ENCODE data around the gene RNLS.

GRCh38 chr10:88233870-88234269, 349.2 kb downstream of the RNLS start:
- TF ChIP-seq CTCF (IDR thresholded peaks at IDR 0.05) (no peak), ATF2 (CRISPR knock-in tag; IDR thresholded peaks at IDR 0.05; ENCODE audit: borderline replicate concordance, low read depth) (no peak), USF2 (CRISPR knock-in tag; IDR thresholded peaks at IDR 0.05) (no peak), RELA (CRISPR knock-in tag; IDR thresholded peaks at IDR 0.05; ENCODE audit: borderline replicate concordance) (no peak), TP53 (CRISPR knock-in tag; IDR thresholded peaks at IDR 0.05) (no peak), GRHL2 (CRISPR knock-in tag; IDR thresholded peaks at IDR 0.05; ENCODE audit: insufficient replicate concordance, severe bottlenecking) (no peak), NR3C1 (CRISPR knock-in tag; conservative IDR thresholded peaks at IDR 0.05; ENCODE audit: low read depth) (no peak), KAT7 (CRISPR knock-in tag; IDR thresholded peaks at IDR 0.05; ENCODE audit: borderline replicate concordance) (no peak), ZNF121 (CRISPR knock-in tag; IDR thresholded peaks at IDR 0.05) (no peak), ATF3 (CRISPR knock-in tag; conservative IDR thresholded peaks at IDR 0.05) (no peak), ELF4 (CRISPR knock-in tag; IDR thresholded peaks at IDR 0.05; ENCODE audit: low read depth) (no peak), NFYB (CRISPR knock-in tag; conservative IDR thresholded peaks at IDR 0.05; ENCODE audit: low read depth) (no peak), RORB (CRISPR knock-in tag; IDR thresholded peaks at IDR 0.05) (no peak)

All from WTC11 (cell line).